Measurements from ENCODE around the gene PXT1.
"Not testable (repeated sequence)": the region's sequence is repeated elsewhere in the genome, so short reads cannot be mapped to it uniquely, and the experiment has no call there.

The PXT1 gene

DNA sequence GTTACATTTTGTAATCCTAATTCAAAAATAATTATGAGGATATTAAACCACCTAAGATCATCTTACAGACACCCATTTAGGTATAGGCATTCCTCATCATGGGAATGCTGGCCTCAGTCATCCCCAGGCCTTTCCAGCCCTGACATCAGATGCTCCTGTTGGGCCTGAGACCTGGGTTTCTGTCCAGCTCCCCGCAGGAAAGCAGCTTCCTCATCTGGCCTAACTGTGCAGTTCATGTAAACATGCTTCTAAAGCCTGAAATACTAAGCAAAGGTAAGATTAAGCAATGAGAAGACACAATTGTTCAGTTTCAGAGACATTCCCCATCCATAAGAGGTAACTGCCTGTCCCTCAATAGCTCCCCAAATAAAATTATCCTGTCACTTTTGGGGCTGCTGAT, 74.2 kb downstream of the PXT1 start:
- DNase-seq = no peak

DNA sequence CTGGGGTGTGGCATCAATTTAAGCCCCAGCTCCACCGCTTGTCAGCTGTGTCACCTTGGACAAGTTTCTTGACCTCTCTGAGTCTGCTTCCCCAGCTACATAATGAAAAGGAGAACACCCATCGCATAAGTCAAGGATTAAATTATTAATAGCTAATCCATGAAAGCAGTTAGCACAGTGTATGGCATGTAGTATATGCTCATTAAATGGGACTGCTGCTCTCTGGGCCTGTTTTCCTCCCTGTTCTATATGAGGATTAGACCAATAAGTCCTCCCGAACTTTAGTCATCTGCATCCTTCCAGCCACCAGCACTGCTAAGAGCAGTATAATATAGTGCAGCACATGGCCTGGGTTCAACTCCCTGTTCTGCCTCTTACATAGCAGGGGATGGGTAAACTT, 74.9 kb downstream of the PXT1 start:
- no peak for DNase-seq

DNA sequence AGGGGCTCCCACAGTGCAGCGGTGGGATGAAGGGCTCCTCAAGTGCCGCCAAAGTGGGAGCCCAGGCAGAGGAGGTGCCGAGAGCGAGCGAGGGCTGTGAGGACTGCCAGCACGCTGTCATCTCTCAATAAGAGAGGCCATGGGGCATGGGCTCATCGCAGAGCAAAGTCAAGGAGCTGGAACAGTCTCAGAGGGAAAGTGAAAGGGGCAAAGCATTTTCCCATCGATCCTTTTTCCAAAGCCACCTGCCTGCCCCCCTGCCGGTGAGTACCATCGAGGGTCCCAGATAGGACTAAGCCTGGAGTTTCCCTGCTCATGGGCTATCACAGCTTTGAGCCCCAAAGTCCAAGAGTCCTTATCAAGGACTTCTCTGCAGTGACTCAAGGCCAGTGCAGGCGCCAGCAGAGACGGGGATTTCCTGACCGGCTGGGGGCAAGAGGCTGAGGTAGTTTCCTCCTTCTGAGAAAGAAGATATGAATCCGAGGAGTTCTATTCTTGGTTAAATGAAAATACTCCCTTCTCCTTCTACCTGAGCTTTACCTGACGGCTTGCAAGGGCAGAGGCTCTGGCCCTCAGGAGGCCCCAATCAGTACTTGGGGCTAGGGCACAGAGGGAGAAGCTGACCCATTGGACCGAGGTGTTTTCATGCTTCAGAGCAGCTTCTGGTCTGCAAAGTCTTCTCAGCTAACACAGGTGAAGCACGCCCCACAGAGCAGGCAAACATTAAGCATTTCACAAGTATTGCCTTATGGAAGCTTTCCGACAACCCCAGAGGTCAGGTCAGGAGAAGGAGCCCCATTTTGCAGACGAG, 77.8 kb downstream of the PXT1 start:
- no peak for DNase-seq

DNA sequence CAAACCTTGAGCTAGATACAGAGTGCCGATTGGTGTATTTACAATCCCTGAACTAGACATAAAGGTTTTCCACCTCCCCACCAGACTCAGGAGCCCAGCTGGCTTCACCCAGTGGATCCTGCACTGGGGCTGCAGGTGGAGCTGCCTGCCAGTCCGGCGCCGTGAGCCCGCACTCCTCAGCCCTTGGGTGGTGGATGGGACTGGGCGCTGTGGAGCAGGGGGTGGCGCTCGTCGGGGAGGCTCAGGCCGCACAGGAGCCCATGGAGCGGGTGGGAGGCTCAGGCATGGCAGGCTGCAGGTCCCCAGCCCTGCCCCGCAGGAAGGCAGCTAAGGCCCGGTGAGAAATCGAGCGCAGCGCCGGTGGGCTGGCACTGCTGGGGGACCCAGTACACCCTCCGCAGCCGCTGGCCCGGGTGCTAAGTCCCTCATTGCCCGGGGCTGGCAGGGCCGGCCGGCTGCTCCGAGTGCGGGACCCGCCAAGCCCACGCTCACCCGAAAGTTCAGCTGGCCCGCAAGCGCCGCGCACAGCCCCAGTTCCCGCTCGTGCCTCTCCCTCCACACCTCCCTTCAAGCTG, 78.5 kb downstream of the PXT1 start:
- not testable (repeated sequence) for DNase-seq

DNA sequence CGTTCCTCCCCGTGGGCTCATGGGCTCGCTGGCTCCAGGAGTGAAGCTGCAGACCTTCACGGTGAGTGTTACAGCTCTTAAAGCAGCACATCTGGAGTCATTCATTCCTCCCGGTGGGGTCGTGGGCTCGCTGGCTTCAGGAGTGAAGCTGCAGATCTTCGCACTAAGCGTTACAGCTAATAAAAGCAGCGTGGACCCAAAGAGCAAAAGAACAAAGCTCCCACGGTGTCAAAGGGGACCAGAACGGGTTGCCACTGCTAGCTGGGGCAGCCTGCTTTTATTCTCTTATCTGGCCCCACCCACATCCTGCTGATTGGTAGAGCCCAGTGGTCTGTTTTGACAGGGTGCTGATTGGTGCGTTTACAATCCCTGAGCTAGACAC, 79.3 kb downstream of the PXT1 start:
- not testable (repeated sequence) for DNase-seq

DNA sequence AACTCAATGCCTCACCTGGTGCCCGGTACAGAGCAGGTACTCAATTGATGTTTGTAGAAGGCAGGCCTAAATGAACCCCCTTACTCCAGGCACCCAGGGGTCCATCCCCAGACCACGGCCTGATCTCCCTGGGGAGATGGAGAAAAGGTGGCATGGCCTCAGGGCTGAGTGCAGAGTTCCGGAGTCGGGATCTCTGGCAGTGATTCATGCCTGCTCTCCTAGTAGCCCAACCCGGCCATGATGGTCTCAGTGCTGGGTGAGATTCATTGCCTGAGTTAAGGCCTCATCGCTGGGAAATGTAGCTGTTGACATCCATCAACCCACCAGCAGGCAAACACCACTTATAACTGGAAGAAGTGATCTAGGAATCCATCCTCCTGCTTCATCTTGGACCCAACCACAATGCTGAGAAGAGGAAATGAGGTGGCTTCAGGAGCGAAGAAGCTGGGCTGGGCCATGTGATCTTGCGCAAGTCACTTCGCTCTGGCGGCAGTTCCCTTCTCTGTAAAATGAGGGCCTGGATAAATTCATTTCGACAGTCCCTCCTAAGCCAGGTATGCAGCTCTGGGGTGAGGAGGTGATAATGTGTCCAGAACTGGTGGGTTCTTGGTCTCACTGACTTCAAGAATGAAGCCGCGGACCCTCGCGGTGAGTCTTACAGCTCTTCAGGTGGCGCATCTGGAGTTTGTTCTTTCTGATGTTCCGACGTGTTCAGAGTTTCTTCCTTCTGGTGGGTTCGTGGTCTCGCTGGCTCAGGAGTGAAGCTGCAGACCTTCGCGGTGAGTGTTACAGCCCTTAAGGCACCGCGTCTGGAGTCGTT, 79.9 kb downstream of the PXT1 start:
- DNase-seq = no peak

DNA sequence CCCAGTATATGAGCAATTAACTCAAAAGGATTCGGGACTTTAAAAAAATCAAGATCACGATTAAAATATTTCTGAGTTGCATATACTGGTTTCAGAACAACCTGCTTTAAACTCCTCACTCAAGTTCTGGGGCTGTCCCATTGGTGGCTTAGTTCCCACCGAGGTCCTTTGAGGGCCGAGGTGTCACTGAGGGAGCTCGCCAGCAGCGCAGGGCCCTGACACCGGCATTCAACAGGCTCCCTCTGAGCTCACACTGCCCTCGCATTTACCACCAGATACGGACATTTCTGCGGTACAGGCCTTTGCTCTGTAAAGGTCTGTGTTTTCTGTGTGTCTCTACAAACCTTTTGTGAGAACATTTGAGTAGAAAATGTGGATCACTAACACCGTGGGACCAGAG, 81.6 kb downstream of the PXT1 start:
- no peak for DNase-seq

DNA sequence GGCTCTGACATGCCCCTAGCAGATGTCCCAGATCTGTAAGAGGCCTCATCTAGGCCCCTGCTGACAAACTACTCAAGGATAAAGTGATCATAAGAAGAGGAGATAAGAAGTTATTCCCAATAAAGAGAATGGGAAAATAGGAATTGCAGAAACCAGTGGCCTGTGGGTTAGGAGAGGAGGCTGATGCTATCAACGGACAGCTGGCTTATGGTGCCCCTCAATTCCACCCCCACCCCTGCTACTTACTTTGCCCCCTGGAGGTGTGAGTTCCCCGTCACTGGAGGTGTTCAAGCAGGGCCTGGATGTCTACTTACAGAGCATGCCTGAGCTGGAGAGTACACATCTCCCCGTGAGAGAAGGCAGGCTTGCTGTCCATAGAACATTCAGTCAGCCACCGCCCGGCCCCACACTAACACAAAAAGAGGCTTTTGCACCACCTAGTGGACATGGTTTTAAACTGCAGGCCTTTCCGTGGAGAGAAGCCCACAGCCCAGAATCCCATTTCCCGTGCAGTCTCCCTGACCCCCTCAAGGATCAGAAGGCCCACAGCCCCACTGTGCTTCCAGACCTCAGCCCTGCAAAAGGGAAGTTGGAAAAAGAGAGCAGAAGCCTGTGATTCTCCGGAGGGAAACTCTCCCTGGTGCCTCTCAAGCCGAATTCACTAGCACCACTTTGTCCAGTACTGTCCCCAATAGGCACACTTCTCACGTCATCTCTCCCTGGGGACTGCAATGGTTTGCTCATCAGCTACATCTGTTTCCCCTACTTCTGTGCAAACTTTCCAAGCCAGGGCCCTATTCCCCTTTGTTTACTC, 82.2 kb downstream of the PXT1 start:
- peak; percentile 87 for DNase-seq

DNA sequence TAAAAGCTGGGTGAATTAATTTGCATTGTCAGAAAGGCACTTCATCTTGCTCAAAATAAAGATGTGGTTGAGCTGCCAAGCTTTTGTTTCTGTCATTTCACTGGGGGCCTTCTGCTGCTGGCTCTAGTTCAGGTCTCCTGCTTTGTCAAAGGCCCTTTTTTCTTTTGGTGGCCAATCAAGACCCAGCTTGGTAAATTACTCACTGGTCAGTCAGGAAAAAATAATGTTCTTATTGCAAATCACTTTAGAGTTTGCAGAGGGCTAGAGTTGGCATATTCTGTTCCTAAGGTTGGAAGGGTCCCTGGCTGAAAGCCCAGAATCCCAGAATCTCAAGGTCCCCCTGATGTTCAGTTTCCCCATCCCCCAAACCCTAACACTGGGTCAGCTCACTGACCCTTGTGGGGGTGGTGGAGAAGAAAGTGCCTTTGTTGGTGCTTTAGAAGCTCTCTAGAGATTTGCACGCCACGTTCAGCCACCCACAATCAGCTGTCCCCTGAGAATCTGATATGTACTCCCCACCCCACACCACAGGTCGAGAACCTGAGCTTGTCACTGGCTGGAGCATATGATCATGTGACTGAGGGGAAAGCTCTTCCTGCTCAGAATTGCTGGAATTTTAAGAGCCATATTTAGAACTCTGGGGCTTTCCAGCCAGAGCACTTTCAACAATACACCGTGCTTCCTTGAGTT, 84.3 kb downstream of the PXT1 start:
- no peak for DNase-seq

DNA sequence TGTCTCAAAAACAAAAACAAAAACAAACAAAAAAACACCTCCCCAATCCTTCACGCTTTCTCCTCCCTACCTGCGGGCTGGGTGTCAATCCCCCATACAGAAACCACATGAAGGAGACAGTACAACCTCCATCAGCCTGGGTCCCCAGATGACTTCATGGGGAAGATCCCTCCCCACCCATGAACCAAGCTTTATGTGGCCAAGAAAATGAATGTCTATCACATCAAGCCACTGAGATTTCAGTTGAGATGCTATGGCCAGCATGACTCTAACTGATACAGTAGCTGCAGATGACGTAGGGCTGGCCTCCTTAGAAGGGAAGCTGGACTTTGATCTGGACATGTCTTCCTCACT, 84.8 kb downstream of the PXT1 start:
- no peak for DNase-seq

DNA sequence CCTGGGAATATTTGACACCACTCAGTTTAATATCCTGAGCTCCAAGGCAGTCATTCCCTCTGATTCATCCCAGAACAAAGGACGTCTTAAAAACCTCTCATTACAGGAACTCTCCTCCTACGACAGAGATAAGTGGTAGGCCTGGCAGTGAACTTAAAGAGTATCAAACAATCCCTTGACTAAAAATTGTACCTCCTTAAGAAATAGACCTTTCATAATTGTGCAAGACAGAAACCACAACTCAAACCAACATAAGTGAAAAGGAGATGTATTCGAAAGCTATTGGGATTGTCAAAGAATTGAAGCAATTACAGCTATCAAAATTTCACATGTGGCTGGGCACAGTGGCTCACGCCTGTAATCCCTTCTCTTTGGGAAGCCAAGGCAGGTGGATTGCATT, 86.8 kb downstream of the PXT1 start:
- DNase-seq = no peak

DNA sequence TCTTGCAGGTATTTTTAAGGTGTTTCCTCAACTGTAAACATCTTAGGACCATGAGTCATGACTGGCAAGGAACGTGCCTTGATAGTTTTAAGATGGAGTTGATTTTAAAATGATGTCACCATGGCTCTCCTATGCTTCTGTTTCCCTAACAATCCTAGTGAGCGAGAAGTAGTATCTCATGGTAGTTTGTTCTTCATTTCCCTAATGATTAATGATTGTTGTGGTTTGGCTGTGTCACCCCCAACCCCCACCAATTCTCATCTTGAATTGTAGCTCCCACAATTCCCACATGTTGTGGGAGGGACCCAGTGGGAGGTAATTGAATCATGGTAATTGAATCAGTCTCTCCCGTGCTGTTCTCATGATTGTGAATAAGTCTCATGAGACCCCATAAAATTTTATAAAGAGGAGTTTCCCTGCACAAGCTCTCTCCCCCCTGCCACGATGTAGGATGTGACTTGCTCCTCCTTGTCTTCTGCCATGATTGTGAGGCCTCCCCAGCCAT, 89.2 kb downstream of the PXT1 start:
- DNase-seq = no peak

DNA sequence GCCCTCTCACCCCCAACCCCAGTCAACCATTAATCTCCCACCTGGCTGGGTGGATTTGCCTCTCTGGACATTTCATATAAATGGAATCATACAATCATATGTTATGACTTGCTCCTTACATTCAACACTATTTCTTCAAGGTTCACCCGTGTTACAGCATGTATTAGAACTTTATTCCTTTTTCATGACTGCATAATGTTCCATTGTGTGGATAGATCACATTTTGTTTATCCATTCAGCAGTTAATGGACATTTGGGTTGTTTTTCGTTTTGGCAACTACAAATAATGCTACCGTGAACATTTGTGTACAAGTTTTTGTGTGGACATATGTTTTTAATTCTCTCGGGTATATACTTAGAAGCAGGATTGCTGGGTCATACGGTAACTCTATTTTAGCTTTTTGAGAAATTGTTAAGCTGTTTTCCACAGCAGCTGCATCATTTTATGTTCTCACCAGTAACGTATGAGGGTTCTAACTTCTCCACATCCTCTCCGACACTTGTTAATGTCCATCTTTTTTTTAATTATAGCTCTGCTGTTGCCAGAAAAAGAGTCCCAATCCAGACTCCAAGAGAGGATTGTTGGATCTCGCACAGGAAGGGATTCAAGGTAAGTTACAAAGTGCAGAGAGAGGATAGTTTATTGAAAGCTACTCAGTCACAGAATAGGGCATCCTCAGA, 90.0 kb downstream of the PXT1 start:
- DNase-seq = no peak

DNA sequence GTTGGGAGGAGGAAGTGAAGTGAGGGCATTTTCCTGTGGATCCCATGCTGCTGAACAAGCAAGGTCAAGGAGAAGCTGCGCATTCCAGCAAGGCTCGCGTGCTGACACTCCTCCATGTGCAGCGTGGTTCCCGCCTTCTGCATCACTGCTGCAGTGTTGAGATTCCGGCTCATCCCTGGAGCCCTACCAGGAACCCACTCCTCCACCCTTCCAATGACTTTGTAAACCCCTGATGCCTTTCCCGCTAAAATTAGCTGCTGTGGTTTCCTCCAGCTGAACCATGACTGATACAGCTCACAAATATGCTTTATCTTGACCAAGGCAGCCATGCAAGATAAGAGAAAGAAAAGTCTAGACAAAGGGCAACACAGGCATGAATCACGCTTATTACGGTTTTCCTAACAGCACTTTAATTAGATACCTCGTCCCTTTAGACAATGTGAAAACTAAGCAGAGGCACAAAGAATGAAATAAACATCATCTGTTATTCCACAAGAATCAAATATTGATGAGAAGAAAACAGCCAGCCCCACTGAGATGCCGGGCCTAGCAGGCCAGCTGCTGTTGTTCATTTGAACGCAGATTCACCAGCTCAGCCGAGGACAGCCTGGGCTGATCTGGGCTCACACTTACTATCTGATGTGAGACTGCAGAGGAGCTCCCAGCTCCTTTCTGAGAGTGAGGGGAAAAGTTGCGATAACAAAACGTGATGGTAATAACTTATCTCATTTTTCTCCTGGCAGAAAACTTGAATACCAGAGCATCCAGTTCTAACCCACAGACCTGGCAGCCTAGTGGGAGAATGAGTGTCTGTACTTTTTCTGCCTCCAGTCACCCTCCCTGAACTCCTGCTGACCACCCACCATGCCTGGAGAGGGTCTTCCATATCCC, 91.7 kb downstream of the PXT1 start:
- no peak for DNase-seq

DNA sequence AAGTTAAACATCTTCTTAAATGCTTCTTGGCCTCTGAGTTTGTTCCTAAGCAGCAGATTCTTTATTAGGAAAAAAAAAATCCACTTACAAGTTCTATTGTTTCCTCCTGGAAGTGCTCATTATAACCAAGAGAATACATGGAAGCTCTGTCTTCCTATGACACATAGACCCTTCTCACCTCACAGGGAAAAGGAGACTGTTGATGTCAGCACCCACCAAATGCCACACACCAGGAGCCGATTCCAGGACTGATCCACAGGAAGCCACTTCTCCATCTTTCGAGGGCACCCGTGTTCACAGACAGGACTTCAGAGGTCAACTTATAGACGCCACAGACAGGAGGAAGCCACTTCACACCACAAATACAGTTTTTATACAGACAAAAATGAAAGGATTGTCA, 92.6 kb downstream of the PXT1 start:
- no peak for DNase-seq

DNA sequence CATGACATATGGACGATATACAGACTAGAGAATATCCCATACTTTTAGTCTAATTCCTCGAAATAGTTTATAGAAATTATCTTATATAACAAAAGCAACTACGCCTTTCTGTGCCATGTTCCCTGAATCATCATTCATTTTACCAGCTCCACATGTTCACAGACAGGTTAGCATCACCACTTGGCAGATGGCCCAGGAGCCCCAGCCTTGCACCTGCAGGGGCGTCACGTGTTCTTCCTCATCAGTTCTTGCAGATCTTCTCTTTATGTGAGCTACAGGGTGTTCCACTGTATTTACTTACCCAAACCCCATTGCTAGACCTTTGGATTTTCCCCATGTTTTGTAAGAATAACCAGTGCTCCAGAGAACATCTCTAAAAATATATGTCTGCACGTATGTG, 93.4 kb downstream of the PXT1 start:
- DNase-seq = peak; percentile 88

DNA sequence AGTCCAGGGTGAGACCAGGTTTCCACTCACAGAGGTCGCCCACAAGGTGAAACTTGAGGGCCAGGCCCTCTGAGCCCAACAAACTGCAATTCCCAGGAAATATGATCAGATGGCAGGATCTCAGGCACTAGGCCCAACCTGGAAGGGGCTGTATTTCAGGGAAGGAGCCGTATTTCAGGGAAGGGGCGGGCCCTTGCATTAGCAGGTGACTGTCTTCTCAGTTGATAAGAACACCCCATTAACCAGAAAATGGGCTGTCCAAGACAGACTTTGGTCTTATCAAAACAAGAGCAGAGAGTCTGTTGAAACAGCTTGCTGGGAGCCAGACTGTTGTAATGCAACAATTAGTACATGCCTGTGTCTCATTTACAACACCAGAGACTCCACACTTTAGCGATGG, 95.0 kb downstream of the PXT1 start:
- no peak for DNase-seq

DNA sequence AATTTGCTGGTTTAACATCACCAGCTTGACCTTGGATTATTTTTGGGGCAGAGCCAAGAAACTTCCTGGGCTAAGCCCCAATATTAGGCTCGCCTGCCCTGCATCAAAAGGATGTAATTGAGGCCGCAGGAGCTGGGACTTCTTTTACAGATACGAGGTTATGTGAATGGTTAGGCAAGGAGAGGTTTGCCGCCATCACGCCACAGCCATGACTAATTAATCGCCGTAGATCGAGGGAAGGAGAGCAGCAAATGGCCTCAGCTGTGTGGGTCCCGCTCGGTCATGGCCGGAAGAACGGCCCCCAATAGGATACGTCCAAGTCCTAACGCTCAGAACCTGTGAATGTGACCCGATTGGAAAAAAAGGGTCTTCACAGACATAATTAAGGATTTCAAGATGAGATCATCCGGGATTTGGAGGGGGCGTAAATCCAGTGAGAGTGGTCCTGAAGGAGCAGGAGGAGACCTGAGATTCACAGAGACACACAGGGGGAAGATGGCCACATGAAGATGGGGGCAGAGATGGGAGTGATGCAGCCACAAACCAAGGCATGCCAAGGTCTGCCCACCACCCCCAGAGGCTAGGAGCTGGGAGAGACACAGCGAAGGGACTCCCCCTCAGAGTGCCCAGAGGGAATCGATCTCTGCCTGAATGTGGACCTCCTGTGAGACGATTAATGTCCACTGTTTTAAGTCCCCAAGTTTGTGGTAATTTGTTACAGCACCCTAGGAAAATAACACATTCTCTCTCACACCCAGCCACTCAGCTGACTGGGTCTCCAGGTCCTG, 96.0 kb downstream of the PXT1 start:
- no peak for DNase-seq

DNA sequence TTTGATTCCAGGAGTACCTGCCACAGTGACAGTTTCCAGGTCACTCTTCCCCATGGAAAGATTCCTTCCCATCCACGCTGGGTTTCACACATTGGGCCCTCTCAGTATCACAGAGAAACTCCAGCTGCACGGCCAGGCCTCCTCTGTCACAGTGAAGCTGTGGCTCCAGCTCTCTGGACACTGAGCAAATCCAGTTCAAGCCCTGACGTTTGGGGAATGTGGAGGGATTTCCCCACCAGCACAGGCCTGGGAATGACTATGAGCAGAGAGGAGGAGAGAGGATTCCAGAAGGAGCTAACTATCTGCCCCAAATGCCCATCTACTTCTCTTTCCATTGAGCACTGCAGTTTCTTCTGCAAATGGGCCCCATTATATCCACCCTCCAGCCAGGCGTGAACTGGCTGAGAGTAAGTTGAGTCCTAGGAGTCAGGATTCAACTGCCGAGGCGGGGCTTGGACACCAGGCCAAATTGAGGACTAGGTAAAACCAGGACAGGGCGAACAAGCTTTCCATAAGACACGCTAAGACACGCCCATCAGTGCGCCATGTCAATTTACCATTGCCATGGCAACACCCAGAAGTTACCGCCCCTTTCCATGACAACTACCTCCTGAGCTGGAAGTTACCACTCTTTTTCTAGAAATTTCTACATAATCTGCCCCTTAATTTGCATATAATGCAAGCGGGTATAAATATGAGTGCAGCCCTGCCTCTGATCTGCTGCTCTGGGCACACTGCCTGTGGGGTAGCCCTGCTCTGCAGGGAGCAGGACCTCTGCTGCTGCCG, 96.8 kb downstream of the PXT1 start:
- no peak for DNase-seq
